ENCODE measurements around the gene NUP43.
A peak's percentile ranks its signal among the peaks of the same experiment; 100 is the strongest.
"Not testable (repeated sequence)": the region's sequence is repeated elsewhere in the genome, so short reads cannot be mapped to it uniquely, and the experiment has no call there.

NUP43 gene

DNA sequence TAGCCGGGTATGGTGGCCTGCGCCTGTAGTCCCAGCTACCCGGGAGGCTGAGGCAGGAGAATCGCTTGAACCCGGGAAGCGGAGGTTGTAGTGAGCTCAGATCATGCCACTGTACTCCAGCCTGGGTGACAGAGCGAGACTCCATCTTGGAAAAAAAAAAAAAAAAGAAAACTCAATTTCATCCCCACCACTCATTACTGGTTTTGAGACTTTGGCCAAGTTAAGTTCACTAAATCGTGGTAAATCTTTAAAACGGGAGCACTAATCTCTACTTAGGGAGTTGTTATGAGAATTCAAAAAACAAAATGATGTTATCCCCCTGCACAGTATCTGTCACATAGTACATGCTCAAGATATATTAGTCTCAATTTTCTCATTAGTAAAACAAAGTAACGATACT lies 1.1 kb downstream of the NUP43 start:
- DNase-seq, result not testable (repeated sequence)

DNA sequence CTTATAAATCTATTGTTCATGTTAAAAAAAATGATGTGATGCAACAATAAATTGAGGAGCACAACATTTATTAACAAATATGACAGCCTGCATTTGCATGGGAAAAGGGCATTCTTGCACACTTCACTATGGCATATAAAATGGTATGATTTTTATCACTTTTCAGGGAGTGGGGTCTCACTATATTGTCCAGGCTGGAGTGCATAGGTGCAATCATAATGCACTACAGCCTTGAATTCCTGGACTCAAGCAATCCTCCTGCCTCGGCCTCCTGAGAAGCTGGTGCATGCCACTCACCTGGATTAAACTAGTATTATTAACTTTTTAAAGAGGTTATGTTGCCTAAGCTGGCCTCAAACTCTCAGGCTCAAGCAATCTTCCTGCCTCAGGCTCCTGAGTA lies 11.4 kb downstream of the NUP43 start:
- no peak for DNase-seq

DNA sequence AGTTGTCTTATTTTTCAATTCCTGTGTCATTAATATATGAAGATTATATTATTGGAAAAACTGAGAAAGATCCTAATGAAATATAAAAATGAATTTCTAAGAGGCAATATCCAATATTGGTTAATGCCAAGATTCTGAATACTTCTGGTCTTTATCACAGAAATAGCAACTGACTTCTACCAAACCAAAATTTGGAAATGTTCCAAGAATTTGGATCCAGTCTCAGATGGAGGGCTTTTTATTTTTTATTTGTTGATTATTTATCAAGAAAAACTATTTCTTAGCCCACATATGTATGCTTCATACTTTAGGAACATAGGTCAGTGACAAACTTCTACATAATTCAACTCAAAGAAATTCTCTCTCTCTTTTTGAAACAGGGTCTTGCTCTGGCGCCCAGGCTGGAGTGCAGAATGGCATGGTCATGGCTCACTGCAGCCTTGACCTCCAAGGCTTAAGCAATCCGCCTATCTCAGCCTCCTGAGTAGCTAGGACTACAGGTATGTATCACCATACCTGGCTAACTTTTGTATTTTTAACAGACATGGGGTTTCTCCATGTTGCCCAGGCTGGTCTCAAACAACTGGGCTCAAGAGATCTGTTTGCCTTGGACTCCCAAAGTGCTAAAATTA lies 13.1 kb downstream of the NUP43 start:
- DNase-seq, result no peak

DNA sequence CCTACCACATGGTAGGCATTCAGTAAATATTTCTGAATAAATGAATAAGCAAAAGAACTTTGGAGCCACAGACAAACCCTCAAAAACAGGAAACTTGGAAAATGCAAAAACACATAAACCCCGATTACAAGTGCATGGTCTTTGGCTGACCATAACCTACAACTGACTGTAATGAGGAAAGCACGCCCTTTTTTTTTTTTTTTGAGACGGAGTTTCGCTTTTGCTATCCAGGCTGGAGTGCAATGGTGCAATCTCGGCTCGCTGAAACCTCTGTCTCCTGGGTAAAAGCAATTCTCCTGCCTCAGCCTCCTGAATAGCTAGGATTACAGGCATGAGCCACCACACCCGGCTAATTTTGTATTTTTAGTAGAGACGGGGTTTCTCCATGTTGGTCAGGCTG lies 16.5 kb downstream of the NUP43 start:
- no peak for DNase-seq

DNA sequence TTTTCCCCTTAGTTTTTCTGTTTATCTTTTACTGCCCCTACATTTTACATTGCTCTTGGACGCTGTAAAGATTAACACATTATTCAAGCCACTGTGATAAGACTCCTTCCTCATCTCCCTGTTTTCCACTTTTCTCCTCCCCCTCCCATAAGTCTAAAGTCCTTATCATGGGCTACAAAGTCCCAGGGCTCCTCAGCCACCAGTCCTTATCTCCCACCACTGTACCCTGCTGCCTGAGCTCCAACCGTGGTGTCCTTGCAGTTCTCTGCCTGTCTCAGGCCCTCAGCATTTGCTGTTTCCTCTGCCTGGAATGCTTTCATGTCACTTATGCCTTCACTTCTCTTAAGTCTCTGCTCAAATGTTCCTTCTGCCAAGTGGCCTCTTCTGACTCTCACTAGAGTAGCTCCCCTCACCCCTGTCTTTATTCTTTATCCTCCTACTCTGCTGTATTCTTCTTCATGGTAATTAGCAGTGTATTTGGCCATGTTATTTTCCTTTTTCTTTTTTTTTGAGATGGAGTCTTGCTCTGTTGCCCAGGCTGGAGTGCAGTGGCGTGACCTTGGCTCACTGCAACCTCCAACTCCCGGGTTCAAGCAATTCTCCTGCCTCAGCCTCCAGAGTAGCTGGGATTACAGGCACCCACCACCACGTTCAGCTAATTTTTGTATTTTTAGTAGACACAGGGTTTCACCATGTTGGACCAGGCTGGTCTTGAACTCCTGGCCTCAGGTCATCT lies 17.7 kb downstream of the NUP43 start:
- no peak for DNase-seq

DNA sequence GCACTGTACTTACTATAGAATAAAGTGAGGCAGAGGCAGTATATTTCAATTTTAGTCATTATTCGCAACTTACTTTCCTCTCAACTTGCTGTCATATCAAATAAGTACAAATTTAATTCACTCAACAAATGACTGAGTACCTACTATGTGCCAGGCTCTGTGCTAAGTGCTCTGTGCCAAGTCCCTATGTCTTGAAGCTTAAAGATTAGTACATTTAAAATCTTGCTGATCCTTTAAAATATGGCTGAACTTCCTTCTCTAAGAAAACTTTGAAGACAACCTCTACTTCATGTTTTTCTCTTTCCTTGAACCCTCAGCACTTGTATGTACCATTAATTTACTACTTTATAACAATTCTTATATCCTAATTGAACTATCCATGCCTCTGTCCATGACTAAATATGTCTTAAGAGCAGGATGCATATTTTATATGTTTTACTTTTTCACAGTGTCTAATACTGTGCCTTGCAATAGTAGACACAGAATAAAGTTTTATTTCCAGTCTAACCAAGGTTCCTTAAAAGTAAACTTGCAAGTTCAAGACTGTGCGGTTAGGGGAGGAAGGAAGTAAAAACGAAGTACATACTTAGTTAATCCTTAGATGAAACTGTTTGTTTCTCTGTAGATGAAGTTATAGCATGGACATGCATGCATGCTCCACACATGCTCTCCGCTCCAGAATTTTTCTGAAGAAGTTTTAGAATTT lies 18.4 kb downstream of the NUP43 start:
- no peak for DNase-seq

DNA sequence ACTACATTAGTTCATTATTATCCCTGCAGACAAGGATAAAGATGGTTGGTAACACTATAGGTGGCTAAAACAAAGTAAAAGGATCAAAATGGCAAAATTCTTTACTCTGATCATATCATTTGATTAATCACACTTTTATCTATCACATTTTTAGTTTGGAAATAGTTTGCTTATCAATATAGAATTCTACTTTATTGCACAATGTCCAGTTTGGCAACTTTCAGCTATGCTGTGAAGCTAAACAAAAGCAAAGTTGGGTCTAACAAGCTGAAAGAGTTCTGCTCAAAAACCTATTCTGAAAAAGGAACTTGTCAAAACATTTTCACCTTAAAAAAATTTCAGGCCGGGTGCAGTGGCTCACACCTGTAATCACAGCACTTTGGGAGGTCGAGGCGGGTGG lies 20.5 kb downstream of the NUP43 start:
- no peak for DNase-seq

DNA sequence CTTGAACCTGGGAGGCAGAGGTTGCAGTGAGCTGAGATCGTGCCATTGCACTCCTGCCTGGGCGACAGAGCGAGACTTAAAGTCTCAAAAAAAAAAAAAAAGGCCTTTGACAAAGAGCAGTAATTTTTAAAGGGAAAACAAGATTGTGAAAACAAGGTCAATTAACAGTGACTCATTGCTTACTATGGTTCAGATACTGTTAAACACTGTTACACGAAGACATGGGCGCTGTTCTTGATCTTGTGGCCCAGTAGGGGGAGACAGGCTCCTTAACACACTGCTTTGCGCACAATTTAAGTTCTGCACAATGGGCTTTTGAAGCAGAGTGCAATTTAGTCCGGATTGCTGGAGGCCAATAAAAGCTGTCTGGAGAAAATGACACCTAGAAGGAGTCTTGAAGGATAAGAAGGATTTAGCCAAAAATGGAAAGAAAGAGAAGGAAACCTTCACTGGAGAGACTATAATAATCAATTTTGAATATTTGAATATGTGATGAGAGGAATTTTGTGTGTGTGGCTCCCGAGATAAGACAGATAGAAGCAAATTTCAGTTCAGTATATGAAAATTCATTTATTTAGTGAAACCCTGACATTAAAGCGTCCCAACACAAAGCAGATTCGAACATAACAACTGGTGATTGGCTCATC lies 22.4 kb downstream of the NUP43 start:
- DNase-seq, result peak in 1 of 2 experiments; percentile 29

DNA sequence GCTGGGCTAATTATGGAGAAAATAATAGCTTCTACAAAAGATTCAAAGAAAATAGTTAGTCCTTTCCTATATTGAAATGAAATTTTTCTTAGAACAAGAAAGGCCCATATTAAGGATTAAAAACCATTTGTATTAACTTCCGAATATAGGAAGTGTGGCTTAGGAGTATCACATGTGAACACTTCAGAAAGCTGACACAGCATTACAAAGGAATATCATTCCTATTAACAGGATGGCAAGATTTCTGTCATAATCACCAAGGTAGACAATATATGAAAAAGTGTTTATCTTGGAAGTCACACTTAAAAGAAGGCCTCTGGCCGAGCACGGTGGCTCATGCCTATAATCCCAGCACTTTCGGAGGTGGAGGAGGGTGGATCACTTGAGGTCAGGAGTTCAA lies 23.1 kb downstream of the NUP43 start:
- DNase-seq, result no peak

DNA sequence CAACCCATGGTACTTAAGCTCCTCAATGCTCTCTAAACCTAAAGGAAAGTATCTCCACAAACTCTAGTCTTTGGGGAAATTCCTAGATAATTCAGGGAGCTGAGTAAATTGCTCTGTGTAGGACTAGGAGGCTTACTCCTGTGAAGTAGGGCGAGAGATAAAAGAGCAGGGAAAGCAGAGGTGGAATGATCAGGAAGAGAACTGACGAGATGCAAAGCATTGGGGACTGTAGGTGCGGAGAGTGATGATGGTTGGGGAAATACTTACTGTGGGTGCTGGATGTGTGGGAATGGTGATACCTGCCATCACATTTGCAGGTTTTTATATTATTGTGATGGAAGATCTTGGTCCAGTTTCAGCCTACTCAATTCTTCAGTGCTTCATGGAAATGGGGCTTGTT lies 26.8 kb downstream of the NUP43 start:
- DNase-seq, result no peak

DNA sequence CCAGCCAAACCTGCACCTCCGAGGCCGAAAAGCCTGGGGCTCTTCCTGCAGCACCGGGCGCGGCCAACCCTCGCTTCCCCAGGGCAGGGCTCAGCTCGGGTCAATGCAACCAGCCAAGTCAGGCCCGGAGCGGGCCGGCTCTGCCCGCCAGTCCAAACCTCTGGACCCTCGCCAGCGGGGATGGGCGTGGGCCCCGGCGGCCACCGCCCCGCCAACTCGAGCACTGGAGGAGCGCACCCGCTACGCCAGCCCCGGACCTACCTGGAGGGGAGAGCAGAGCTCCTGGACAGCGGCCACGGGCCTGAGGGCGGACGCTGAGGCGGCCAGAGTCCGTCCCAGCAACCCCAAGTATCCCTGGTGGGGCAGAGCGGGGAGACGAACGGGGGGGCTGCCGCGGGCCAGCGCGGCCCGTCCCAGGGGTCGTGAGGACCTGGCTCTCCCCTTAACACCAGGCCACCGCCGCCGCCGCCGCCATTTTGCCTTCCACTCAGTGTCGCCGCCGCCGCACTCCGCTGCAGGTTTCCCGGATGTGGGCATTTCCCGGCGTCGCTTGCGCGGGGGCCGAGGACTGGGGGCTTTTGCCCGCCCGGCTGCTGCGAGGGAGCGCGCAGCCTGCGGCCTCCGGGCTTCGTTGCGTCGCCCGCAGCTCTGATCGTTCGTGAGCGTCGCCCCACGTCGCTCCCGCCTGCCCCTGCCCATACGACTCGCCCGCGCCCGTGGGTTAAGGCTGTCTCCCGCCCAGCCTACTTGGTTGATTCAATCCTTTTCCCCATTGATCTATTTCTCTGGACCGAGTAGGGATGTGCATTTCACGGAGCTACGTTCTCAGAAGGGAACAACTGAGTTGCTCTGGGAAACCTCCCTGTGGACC lies 28.5 kb downstream of the NUP43 start, which contains the start of gene LATS1:
LATS1 (minus strand) TSS at position 514 of the 871 bp plus-strand sequence. CDS start 15,975 bp downstream, outside the sequence.
- peak; percentile 63 to 77 for DNase-seq

DNA sequence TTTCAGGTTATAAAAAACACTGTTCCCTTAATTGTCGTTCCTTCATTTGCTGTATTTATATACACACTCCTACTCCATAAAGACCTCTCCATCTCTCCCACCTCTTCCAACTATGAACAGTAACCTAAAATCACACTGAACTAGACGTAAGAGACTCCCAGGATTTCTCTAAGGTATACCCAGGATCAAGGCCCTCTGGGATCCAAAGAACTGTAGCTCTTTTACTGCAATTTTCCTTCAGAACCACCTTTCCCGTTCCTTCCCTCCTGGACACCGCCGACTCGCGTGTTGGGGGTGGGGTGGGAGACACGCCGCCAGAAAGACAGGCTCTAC lies 29.1 kb downstream of the NUP43 start:
- no peak for DNase-seq

DNA sequence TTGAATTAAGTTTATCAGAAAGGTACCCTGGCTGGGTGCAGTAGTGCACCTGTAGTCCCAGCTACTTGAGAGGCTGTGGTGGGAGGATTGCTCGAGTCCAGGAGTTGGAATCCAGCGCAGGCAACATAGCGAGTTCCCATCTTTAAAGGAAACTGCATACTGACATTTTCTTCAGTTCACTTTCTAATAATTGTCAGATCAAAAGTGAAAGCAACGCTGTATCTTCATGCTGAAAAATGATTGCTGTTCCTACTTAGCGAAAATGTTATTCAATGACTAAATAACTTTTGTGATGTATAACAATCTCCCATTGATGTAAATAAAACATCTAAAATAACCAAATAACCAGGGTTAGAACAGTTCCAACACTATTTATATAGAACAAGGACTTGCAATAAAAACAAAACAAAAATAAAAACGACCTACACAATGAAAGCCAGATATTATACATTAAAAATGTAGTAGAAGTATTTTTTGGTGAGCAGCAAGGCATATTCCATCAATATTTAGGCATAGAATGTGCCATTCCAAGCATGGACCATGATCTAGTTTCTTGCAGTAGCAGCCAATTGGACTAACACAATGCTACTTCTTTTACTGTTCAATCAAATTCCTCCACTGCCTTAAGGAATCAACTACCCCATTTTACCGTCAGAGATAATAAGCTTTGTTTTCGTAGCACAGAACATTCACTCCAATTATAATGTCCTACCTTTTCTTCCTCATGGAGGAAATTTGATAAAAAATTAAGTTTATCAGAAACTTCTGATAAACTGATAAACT lies 30.0 kb downstream of the NUP43 start:
- DNase-seq, result no peak

DNA sequence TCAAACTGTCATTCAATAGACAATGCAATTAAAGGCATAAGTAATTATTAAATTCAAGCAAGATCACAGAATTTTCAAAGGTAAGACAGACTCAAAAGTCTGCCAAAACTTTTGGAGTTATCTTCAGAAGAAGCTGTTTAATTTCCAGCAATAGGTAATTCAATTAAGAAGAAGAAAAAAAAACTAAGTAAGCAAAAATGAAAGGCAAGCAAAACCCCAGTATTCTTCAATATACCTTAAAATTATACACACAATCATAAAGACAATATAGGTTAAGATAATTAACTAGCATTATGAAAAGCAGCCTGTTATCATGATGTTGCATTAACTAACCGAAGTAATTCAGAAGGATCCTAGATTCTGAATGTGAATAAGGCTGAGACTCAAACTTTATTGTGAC lies 31.9 kb downstream of the NUP43 start:
- no peak for DNase-seq

DNA sequence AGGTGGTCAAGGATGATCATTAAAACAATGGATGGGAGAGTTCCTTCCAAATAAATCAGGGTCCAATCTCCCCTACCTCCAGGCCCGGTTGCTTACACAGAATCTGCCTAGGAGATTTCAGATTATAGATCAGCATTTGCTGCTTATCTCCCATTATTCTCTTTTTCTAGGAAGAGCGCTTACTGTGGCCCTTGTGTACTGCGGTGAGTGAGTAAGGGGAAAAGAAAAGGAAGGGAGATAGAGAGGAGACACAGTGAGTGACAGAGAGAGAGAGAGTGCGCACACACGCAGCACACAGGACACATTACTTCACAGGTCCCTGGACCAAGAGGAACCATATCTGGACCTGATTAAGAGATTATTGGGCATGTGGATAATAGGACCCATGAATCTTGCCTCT lies 34.6 kb downstream of the NUP43 start:
- DNase-seq, result no peak

DNA sequence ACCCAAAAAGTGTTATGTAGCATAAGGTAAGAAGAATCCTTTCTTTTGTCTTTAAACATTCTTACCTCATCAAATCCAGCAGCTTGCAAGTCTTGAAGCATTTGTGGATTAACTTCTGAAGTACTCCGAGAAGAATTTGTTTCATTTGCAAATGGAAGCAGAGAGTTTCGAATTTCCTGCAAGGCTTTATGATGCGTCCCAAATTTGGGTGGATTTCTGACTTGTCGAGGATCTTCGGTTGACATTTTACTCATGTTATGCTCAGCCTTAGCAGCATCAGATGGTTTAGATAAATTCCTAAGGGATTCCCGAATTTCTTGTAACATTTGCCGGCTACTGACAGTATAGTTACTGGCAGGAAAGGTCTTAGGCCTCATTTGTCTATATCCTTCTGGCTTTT lies 44.6 kb downstream of the NUP43 start:
- DNase-seq, result no peak

DNA sequence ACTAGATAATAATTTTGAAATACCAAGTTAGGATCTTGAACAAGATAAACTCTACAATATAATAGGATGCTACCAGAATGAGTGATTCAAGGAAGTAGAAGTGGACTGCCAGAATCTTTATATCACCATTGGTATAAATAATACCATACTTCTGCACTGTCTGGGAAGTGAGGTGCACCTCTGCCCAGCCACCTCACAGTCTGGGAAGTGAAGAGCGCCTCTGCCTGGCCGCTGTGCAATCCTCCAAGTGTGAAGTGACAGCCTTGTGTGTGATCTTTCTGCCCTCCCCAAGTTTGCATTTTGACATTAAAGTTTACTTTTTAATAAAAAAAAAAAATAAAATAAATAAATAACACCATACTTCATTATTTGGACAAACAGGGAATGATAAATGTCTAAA lies 47.2 kb downstream of the NUP43 start:
- DNase-seq, result no peak

DNA sequence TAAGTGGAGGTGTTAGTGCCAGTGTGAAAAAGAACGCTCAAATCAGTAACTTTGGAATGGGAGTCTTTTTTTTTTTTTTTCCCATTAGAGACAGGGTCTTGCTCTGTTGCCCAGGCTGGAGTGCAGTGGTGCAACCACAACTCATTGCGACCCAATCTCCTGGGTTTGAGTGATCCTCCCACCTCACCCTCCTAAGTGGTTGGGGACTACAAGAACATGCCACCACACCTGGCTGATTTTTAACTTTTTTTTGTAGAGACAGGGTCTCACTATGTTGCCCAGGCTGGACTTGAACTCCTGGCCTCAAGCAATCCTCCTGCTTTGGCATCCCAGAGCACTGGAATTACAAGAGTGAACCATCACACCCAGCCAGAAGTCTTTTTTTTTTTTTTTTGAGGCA lies 48.2 kb downstream of the NUP43 start:
- no peak for DNase-seq

DNA sequence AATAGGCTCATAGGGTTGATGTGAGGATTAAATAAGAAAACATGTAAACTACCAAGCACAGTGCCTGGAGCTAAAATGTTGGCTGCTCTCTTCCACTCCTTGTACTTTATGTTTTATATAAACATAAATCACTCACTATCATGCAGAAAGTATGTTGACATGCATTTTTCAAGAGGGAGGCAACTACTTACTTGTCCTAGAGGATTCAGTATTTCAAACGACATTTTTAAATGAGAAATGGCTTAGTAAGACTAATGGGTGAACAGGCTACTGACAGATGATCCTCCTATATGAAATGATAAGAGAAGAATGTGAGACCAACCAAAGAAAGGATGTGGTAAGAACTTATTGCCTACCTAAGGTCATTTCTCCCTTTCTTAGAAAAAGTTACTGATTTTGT lies 49.4 kb downstream of the NUP43 start:
- no peak for DNase-seq

DNA sequence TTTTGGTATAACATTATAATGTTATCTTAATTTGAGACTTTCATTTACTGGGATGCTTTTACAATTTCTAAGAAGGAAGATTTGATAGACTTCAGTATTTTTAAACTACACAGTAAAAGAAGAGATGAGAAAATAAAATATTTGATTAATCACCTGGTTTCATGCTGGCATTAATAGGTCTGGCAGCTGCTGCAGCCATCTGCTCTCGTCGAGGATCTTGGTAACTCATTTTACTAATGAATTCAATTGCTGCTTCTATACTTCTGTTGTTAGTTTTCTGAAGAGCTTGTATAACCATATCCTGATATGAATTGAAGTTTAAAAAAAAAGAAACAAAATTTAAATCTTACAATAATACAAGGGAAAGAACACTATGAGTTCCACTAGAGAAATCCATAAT lies 51.4 kb downstream of the NUP43 start:
- DNase-seq, result no peak

DNA sequence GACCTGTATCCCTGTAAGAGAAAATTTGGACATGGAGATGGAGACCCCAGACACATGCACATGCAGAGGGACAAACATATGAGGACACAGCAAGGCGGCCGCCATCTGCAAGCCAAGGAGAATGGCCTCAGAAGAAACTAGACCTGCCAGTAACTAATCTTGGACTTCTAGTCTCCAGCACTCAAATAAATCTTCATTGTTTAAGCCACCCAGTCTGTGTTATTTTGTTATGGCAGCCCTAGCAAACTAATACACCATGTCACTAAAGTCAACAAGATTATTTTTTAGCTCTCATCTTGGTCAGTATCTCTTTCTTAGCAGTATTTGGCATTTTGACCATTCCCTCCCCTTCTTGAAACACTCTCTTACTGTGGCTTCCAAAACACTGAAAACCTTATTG lies 55.1 kb downstream of the NUP43 start:
- DNase-seq, result no peak

DNA sequence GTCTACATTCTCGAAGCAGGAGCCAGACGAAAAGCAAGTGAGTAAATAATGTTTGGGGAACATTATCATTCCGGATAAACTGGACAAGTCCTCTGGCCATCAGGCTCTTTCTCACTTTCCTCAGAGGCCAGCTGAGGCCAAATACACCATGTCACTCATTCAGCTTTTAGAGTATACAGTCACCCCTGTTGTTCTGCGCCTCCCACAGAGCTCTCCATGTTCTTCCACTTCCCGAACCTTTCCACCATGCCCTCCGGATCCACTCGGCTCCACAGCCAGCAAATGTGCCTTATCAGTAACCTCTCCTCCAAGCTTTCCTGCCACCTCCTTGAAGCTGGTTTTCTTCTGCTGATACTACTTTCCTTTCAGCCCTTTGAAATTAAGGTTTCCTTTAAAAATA lies 60.1 kb downstream of the NUP43 start:
- no peak for DNase-seq
